ENCODE measurements around the gene ULBP3. TPM values are rescaled to one million over a fixed set of nuclear protein-coding genes. Genes with fewer than 3 reads are reported as not detected.

The ULBP3 gene
- total and polyA plus RNA-seq, 9 of the 15 experiments (the other 6 are each of a cell fraction or from before 2014, with no cell fraction given): 0.25 to 0.33 TPM; not detected in 7

- TF ChIP-seq CHAMP1 (IDR thresholded peaks at IDR 0.05): no peak
- no peak for TF ChIP-seq ELF2 (CRISPR knock-in tag; IDR thresholded peaks at IDR 0.05)
- no peak for TF ChIP-seq ZKSCAN1 (IDR thresholded peaks at IDR 0.05; ENCODE audit: low read depth, low read length)
- TF ChIP-seq VEZF1 (CRISPR knock-in tag; IDR thresholded peaks at IDR 0.05): no peak
- TF ChIP-seq GABPB2 (CRISPR knock-in tag; conservative IDR thresholded peaks at IDR 0.05): no peak
Observed at GRCh38 chr6:150053450-150053849, 15.5 kb downstream of the ULBP3 start (continued).

- no TSS peak for BruUV-seq (replicated peaks)
- ATAC-seq (no peak), DNase-seq (ENCODE audit: extremely low read depth in 1 of 4, low spot score in 3 of 4) (no peak), FAIRE-seq (no peak)
- CTCF ChIA-PET (ENCODE audit: low intra/inter-chr PET ratio): no interaction called here
- Histone ChIP-seq H3K9me1 (ENCODE audit: control insufficient read depth, insufficient read depth, low read length) (no peaks in the 10 kb centered on the region), H4K20me1 (replicated peaks; ENCODE audit: control insufficient read depth, insufficient read depth, low read length) (0 out of 2 replicates have a peak, but pooled peaks cover 4% of the 10 kb centered on the region), H3K27ac (ENCODE audit: extremely low read depth, low read depth, low read length) (no peak overlapping the region), H3K9me3 (replicated peaks; ENCODE audit: control insufficient read depth, insufficient read depth, low read depth, low read length) (no peaks in the 10 kb centered on the region; the same call in 1 of the 2 replicates), H3K36me3 (ENCODE audit: control insufficient read depth, insufficient read depth, low read length) (no peaks in the 10 kb centered on the region), H2AFZ (ENCODE audit: low read depth, low read length) (no peak overlapping the region), H3K27me3 (ENCODE audit: control insufficient read depth in 2 of 2, insufficient read depth in 2 of 2, low read length in 2 of 2) (peaks cover 50 to 65% of the 10 kb centered on the region in 2 experiments), H3K9ac (ENCODE audit: insufficient read depth in 1 of 2, low read depth in 2 of 2, low read length in 2 of 2) (no peak overlapping the region), H3K4me3 (no peak overlapping the region), H3K79me2 (ENCODE audit: control insufficient read depth, insufficient read depth, low read length) (no peaks in the 10 kb centered on the region), H3K4me1 (replicated peaks in 1 of 2; ENCODE audit: control insufficient read depth in 2 of 2, insufficient read depth in 2 of 2, low read length in 2 of 2) (no peaks in the 10 kb centered on the region), H3K4me2 (ENCODE audit: insufficient read depth, low read length) (no peak overlapping the region)
- POLR2A ChIA-PET: no interaction called here
- in situ Hi-C loops (cut with MboI) (loop anchor here (25.0 kb wide), 1 partner anchor 761 kb away; no protein-coding TSS in a partner anchor), intact Hi-C loops (cut with micrococcal nuclease) (no loop called here)
- WGBS (ENCODE audit: insufficient coverage, low coverage, missing lambda C conversion rate): 0% methylated on average over 4 of the region's 4 CpGs
- TF ChIP-seq PRPF4 (IDR thresholded peaks at IDR 0.05; ENCODE audit: insufficient read depth, low read depth, low read length, poor library complexity, severe bottlenecking): no peak
- TF ChIP-seq NCOA1 (IDR thresholded peaks at IDR 0.05; ENCODE audit: low read depth): no peak
- no peak for TF ChIP-seq NCOA6 (IDR thresholded peaks at IDR 0.05)
- TF ChIP-seq HES1 (IDR thresholded peaks at IDR 0.05; ENCODE audit: low read depth): no peak
- TF ChIP-seq MTF1 (CRISPR knock-in tag; IDR thresholded peaks at IDR 0.05; ENCODE audit: borderline replicate concordance): no peak
- no peak for TF ChIP-seq TEAD4 (IDR thresholded peaks at IDR 0.05; ENCODE audit: low read length)
- no peak for TF ChIP-seq TEAD4 (CRISPR knock-in tag; IDR thresholded peaks at IDR 0.05; ENCODE audit: borderline replicate concordance)
- TF ChIP-seq ZEB2 (IDR thresholded peaks at IDR 0.05): no peak
- TF ChIP-seq ZNF133 (CRISPR knock-in tag; IDR thresholded peaks at IDR 0.05): no peak
- TF ChIP-seq ZFP91 (CRISPR knock-in tag; IDR thresholded peaks at IDR 0.05): no peak
- no peak for TF ChIP-seq GABPB2 (CRISPR knock-in tag; conservative IDR thresholded peaks at IDR 0.05)
Observed at GRCh38 chr6:150050846-150051245, 18.1 kb downstream of the ULBP3 start.
